Body of pancreas (tissue), 4 donors: Measurements from ENCODE around the gene HEATR5A. TPM values are rescaled to one million over a fixed set of nuclear protein-coding genes. Genes with fewer than 3 reads are reported as not detected.
"Not testable (repeated sequence)": the region's sequence is repeated elsewhere in the genome, so short reads cannot be mapped to it uniquely, and the experiment has no call there.

Source experiments
- ATAC-seq: fragments of 150-250 bp; one replicate; pipeline ENCODE4 v1.9.1; 2016
- DNase-seq, 4 donors: peaks; one replicate each; pipeline ENCODE4 v3.0.0-alpha.2; 2019
- H3K27ac ChIP-seq, 4 donors: fragments of 200-600 bp; sonication (generic); 1 replicate in 3 of 4; 2 replicates in 1 of 4; pipeline versions ENCODE4 v1.5.1 to v1.6.1; 2016 to 2019; ENCODE audit warnings: mild to moderate bottlenecking in 1 of 4, mixed read lengths in 1 of 4, moderate library complexity in 1 of 4
- H3K27me3 ChIP-seq, 2 donors: fragments of 200-600 bp; sonication (generic); one replicate each; pipeline ENCODE4 v1.6.0; 2016; ENCODE audit warnings: mild to moderate bottlenecking in 1 of 2
- H3K36me3 ChIP-seq, 2 donors: fragments of 200-600 bp; sonication (generic); replicated peaks in 1 of 2; 2 replicates each; pipeline ENCODE4 v1.5.1; 2016; ENCODE audit warnings: low read depth in 2 of 2; ENCODE audit not compliant: insufficient read depth in 1 of 2
- H3K4me1 ChIP-seq: fragments of 200-600 bp; sonication (generic); one replicate; pipeline ENCODE4 v1.6.0; 2016
- H3K4me3 ChIP-seq, 2 donors: fragments of 200-600 bp; sonication (generic); 1 replicate in 1 of 2; 2 replicates in 1 of 2; pipeline ENCODE4 v1.5.1; 2016 to 2019
- H3K9me3 ChIP-seq, 3 donors: fragments of 200-600 bp; sonication (generic); 1 replicate in 2 of 3; 2 replicates in 1 of 3; pipeline ENCODE4 v1.5.1; 2016
- POLR2A ChIP-seq, 3 donors: fragments of 450-650 bp; IDR thresholded peaks; one replicate each; pipeline ENCODE4 v1.6.1; 2016; ENCODE audit warnings: antibody characterized with exemption in 3 of 3, mild to moderate bottlenecking in 2 of 3
- WGBS, 2 donors: methylation state at CpG; one replicate each; pipeline ENCODE4 v1.1.5; 2017; 5-methylcytosine and 5-hydroxymethylcytosine counted together
- intact Hi-C: fragments of 100-400 bp; cut with DNase I; formaldehyde crosslinking; loops from one replicate; pipeline ENCODE4 v1.15.1; 2023
- total RNA-seq, 2 donors: library from RNA; depleted of rRNA; stranded (reverse); fragments of >200 nt; gene quantifications; one replicate each; pipeline ENCODE4 v1.1.0, GENCODE V29; 2016
- TF ChIP-seq, protein P1 (sequence below), 7 experiments: fragments of 450-650 bp in 4 of 7; fragments of 200-600 bp in 3 of 7; sonication (generic) in 3 of 7; IDR thresholded peaks; one replicate each; pipeline ENCODE4 v1.5.1; 2016 to 2019; ENCODE audit warnings: antibody characterized with exemption in 7 of 7

HEATR5A gene
- total RNA-seq, 2 donors from 2014 or later, result 14.5 to 24.1 TPM

- Histone ChIP-seq H3K36me3 (no peaks in the 10 kb centered on the region), H3K27ac (no peak overlapping the region), H3K27me3 (no peaks in the 10 kb centered on the region), H3K9me3 (no peaks in the 10 kb centered on the region), H3K4me3 (no peak overlapping the region), H3K4me1 (peaks cover 21% of the 10 kb centered on the region)
- WGBS, 2 donors, result 95 to 100% methylated on average over 3 of the region's 3 CpGs
- DNase-seq (no peak), ATAC-seq (no peak)
- TF ChIP-seq, protein P1, sequence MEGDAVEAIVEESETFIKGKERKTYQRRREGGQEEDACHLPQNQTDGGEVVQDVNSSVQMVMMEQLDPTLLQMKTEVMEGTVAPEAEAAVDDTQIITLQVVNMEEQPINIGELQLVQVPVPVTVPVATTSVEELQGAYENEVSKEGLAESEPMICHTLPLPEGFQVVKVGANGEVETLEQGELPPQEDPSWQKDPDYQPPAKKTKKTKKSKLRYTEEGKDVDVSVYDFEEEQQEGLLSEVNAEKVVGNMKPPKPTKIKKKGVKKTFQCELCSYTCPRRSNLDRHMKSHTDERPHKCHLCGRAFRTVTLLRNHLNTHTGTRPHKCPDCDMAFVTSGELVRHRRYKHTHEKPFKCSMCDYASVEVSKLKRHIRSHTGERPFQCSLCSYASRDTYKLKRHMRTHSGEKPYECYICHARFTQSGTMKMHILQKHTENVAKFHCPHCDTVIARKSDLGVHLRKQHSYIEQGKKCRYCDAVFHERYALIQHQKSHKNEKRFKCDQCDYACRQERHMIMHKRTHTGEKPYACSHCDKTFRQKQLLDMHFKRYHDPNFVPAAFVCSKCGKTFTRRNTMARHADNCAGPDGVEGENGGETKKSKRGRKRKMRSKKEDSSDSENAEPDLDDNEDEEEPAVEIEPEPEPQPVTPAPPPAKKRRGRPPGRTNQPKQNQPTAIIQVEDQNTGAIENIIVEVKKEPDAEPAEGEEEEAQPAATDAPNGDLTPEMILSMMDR (IDR thresholded peaks at IDR 0.05), result no peak
- no peak for TF ChIP-seq POLR2A (IDR thresholded peaks at IDR 0.05)
- intact Hi-C loops, result no loop called here
Measured at GRCh38 chr14:31258427-31259039, 161.8 kb downstream of the HEATR5A start.

DNA sequence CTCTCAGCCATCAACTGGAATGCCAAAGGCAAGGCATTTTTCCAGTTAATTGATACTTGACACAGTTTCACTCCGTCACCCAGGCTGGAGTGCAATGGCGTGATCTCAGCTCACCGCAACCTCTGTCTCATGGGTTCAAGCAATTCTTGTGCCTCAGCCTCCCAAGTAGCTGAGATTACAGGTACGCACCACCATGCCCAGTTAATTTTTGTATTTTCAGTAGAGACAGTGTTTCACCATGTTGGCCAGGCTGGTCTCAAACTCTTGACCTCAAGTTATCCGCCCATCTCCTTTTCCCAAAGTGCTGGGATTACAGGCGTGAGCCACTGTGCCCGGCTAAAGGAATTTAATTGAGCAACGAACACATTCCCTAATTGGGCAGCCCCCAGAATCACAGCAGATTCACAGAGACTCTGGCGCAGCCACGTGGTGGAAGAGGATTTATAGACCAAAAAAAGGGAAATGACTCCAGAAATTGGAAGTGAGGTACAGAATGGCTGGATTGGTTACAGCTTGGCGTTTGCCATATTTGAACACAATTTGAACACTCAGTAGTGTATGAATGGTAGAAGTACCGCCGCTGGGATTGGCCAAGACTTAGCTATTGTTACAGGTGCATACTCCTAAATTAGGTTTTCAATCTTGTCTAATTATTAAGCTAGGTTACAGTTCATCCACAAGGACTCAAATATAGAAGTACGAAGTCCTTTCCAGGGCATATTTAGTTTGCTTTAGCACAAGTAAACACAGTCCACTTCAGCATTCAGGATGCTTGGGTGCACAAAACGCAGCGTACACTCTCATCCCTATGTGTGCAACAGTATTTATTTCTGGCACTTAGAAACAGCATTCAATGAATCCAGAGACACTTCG lies 162.6 kb downstream of the HEATR5A start:
- WGBS, 2 donors, result 59 to 61% methylated on average over 16 to 17 of the region's 17 CpGs
- H3K9me3 ChIP-seq, H3K27me3 ChIP-seq, H3K27ac ChIP-seq, DNase-seq, H3K36me3 ChIP-seq, intact Hi-C loops, H3K4me3 ChIP-seq: not testable (repeated sequence)
- peak; percentile 50 for ATAC-seq
- H3K4me1 ChIP-seq, result peaks cover 21% of the 10 kb centered on the region

GRCh38 chr14:31257244-31257553 lies 163.2 kb downstream of the HEATR5A start:
- H3K9me3 ChIP-seq, result no peaks in the 10 kb centered on the region
- intact Hi-C loops, result no loop called here
- peaks cover 16% of the 10 kb centered on the region for H3K4me1 ChIP-seq
- no peaks in the 10 kb centered on the region for H3K36me3 ChIP-seq
- no peak for ATAC-seq
- no peak for DNase-seq
- no peaks in the 10 kb centered on the region for H3K27me3 ChIP-seq
- WGBS, 2 donors, result 89 to 100% methylated on average over 1 of the region's 1 CpG
- no peak overlapping the region for H3K27ac ChIP-seq
- TF ChIP-seq POLR2A (IDR thresholded peaks at IDR 0.05), result no peak
- TF ChIP-seq, protein P1 (IDR thresholded peaks at IDR 0.05), result no peak
- no peak overlapping the region for H3K4me3 ChIP-seq

DNA sequence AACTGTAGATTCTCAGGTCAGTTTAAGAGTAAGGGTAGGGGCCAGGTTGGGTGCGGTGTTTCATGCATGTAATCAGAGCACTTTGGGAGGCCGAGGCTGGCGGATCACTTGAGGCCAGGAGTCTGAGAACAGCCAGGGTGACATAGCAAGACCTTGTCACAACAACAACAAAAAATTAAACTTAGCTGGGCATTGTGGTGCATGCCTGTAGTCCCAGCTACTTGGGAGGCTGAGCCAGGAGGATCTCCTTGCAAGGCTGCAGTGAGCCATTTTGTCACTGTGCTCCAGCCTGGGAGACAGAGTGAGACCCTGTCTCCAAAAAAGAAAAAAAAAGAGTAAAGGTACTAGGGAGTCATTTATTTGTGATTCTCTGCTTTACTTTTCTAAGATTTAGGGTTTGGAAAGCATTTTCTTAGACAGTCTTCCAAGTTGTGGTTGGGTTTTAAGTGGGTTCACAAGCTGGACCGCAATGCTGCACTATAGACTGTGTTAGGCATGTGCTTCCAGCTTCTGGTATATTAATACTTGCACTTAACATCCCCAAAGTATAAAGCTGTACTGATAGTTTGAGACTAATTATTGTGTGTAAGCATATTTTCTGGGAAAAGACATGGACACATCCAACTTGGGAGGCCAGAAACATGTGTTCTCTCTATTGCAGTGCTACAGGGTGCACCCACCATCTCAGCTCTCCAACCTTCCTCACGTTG lies 163.7 kb downstream of the HEATR5A start:
- Histone ChIP-seq H3K27ac (no peak overlapping the region), H3K4me3 (no peak overlapping the region), H3K4me1 (peaks cover 11% of the 10 kb centered on the region), H3K27me3 (no peaks in the 10 kb centered on the region), H3K9me3 (no peaks in the 10 kb centered on the region), H3K36me3 (no peaks in the 10 kb centered on the region)
- ATAC-seq (no peak), DNase-seq (no peak)
- 92 to 96% methylated on average over 5 of the region's 5 CpGs for WGBS, 2 donors
- intact Hi-C loops, result no loop called here
- TF ChIP-seq, protein P1 (IDR thresholded peaks at IDR 0.05), result no peak
- no peak for TF ChIP-seq POLR2A (IDR thresholded peaks at IDR 0.05)

DNA sequence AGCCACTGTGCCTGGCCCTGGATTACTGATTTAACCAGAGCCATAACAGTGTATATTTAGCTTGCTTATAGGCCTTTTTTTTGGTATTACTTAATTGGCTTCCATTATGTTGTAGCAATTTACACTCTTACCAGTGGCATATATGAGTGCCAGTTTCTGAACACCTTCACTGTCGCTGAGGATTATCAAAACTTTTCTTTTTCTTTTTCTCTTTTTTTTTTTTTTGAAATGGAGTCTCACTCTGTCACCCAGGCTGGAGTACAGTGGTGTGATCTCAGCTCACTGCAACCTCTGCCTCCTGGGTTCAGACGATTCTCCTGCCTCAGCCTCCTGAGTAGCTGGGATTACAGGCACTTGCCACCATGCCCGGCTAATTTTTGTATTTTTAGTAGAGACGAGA lies 164.4 kb downstream of the HEATR5A start:
- H3K4me3 ChIP-seq, DNase-seq, intact Hi-C loops, H3K27ac ChIP-seq, H3K36me3 ChIP-seq, H3K4me1 ChIP-seq, H3K9me3 ChIP-seq, ATAC-seq, H3K27me3 ChIP-seq: not testable (repeated sequence)
- 91 to 94% methylated on average over 4 of the region's 4 CpGs for WGBS, 2 donors
